CD14-positive monocyte (primary cell): ENCODE measurements around the gene RAD51D. TPM values are rescaled to one million over a fixed set of nuclear protein-coding genes. Genes with fewer than 3 reads are reported as not detected.

ENCODE experiments used
- DNase-seq, 3 donors: peaks; one replicate each; pipeline ENCODE4 v3.0.0-alpha.2; 2011 to 2022
- H2AFZ ChIP-seq: 2 replicates; pipeline ENCODE4 v1.6.0; 2012; ENCODE audit warnings: mild to moderate bottlenecking, low read depth, low read length, inconsistent platforms; ENCODE audit not compliant: insufficient read depth, poor library complexity, severe bottlenecking
- H3K27ac ChIP-seq, 2 donors: 1 replicate in 1 of 2; 2 replicates in 1 of 2; pipeline ENCODE4 v1.5.1; 2012 to 2013; ENCODE audit warnings: low read length in 2 of 2, control low read depth in 1 of 2, inconsistent platforms in 1 of 2, low read depth in 1 of 2, mild to moderate bottlenecking in 1 of 2
- H3K27me3 ChIP-seq, 2 donors: one replicate each; pipeline versions ENCODE4 v1.6.0 to v1.6.1; 2011 to 2013; ENCODE audit warnings: low read length in 2 of 2; ENCODE audit not compliant: control insufficient read depth in 2 of 2, insufficient read depth in 2 of 2
- H3K36me3 ChIP-seq, 2 donors: replicated peaks in 1 of 2; 1 replicate in 1 of 2; 2 replicates in 1 of 2; pipeline versions ENCODE4 v1.5.1 to v1.6.1; 2012 to 2013; ENCODE audit warnings: low read length in 2 of 2, control low read depth in 1 of 2, inconsistent platforms in 1 of 2, mild to moderate bottlenecking in 1 of 2; ENCODE audit not compliant: insufficient read depth in 2 of 2, control insufficient read depth in 1 of 2
- H3K4me1 ChIP-seq, 2 donors: 1 replicate in 1 of 2; 2 replicates in 1 of 2; pipeline versions ENCODE4 v1.5.1 to v1.6.1; 2012 to 2013; ENCODE audit warnings: low read length in 2 of 2, control low read depth in 1 of 2, inconsistent platforms in 1 of 2, mild to moderate bottlenecking in 1 of 2, moderate library complexity in 1 of 2; ENCODE audit not compliant: insufficient read depth in 2 of 2, control insufficient read depth in 1 of 2
- H3K4me2 ChIP-seq: replicated peaks from 2 replicates; pipeline ENCODE3; 2012; ENCODE audit warnings: low read length, moderate library complexity, mild to moderate bottlenecking; ENCODE audit not compliant: poor library complexity, severe bottlenecking; ENCODE audit errors: extremely low read depth
- H3K4me3 ChIP-seq, 3 experiments: fragments of 200-600 bp in 1 of 3; sonication (generic) in 1 of 3; replicated peaks in 1 of 3; 1 replicate in 2 of 3; 2 replicates in 1 of 3; pipeline ENCODE4 v1.5.1; 2011 to 2013; ENCODE audit warnings: low read length in 3 of 3, mild to moderate bottlenecking in 3 of 3, control low read depth in 2 of 3, low read depth in 2 of 3, inconsistent platforms in 1 of 3, moderate library complexity in 1 of 3
- H3K79me2 ChIP-seq: 2 replicates; pipeline ENCODE4 v1.6.0; 2012; ENCODE audit warnings: mild to moderate bottlenecking, control low read depth, inconsistent platforms, low read length, moderate library complexity; ENCODE audit not compliant: insufficient read depth
- H3K9ac ChIP-seq: 2 replicates; pipeline ENCODE4 v1.6.0; 2017; ENCODE audit warnings: low read length, mild to moderate bottlenecking; ENCODE audit not compliant: insufficient read depth, poor library complexity, severe bottlenecking
- H3K9me3 ChIP-seq, 2 donors: replicated peaks in 1 of 2; 1 replicate in 1 of 2; 2 replicates in 1 of 2; pipeline versions ENCODE4 v1.5.1 to v1.6.1; 2012 to 2013; ENCODE audit warnings: low read length in 2 of 2, control low read depth in 1 of 2; ENCODE audit not compliant: control insufficient read depth in 1 of 2, insufficient read depth in 1 of 2
- H4K20me1 ChIP-seq: 2 replicates; pipeline ENCODE4 v1.6.0; 2012; ENCODE audit warnings: mild to moderate bottlenecking, low read length, control low read depth, moderate library complexity; ENCODE audit not compliant: insufficient read depth
- H3K27ac Mint-ChIP-seq, 7 donors: one replicate each; pipeline ENCODE4 v1.8.0; 2020; ENCODE audit warnings: mild to moderate bottlenecking in 7 of 7, mixed read lengths in 7 of 7, moderate library complexity in 6 of 7, inconsistent platforms in 2 of 7
- H3K27me3 Mint-ChIP-seq, 3 donors: one replicate each; pipeline ENCODE4 v1.8.0; 2021 to 2022; ENCODE audit warnings: low read depth in 3 of 3, mild to moderate bottlenecking in 3 of 3, mixed read lengths in 3 of 3, moderate library complexity in 3 of 3, inconsistent platforms in 1 of 3
- H3K36me3 Mint-ChIP-seq, 2 donors: one replicate each; pipeline ENCODE4 v1.8.0; 2020; ENCODE audit warnings: mixed read lengths in 2 of 2, inconsistent platforms in 1 of 2, mild to moderate bottlenecking in 1 of 2
- H3K4me1 Mint-ChIP-seq: one replicate; pipeline ENCODE4 v1.8.0; 2020; ENCODE audit warnings: mild to moderate bottlenecking, mixed read lengths
- H3K4me3 Mint-ChIP-seq, 2 donors: one replicate each; pipeline ENCODE4 v1.8.0; 2020; ENCODE audit warnings: mild to moderate bottlenecking in 2 of 2, mixed read lengths in 2 of 2, moderate library complexity in 1 of 2
- H3K9me3 Mint-ChIP-seq, 7 donors: one replicate each; pipeline ENCODE4 v1.8.0; 2020 to 2022; ENCODE audit warnings: mixed read lengths in 7 of 7, mild to moderate bottlenecking in 6 of 7, moderate library complexity in 6 of 7, inconsistent platforms in 2 of 7
- CTCF ChIP-seq: fragments of 200-600 bp; IDR thresholded peaks from one replicate; pipeline ENCODE4 v1.8.0; 2022; ENCODE audit warnings: antibody characterized with exemption, mild to moderate bottlenecking
- WGBS: methylation state at CpG from one replicate; pipeline ENCODE4 v1.1.5; 2013; ENCODE audit warnings: missing lambda C conversion rate; ENCODE audit not compliant: insufficient coverage; 5-methylcytosine and 5-hydroxymethylcytosine counted together
- intact Hi-C, 2 donors: fragments of 100-400 bp; cut with micrococcal nuclease; formaldehyde crosslinking; loops; one replicate each; pipeline versions ENCODE4 v1.15.0 to v1.15.1; 2023
- polyA plus RNA-seq, 3 donors: library from polyadenylated mRNA; depleted of rRNA in 1 of 3; unstranded in 2 of 3; stranded (reverse) in 1 of 3; fragments of 300-500 nt in 2 of 3; fragments of >200 nt in 1 of 3; fragmentation: Illumina TruSeq in 2 of 3; gene quantifications; 1 replicate in 2 of 3; 2 replicates in 1 of 3; pipeline ENCODE4 v1.2.3, GENCODE V29; 2012 to 2021

Gene RAD51D
- polyA plus RNA-seq, 3 donors, result 4.4 to 6.9 (median 5.8) TPM

DNA sequence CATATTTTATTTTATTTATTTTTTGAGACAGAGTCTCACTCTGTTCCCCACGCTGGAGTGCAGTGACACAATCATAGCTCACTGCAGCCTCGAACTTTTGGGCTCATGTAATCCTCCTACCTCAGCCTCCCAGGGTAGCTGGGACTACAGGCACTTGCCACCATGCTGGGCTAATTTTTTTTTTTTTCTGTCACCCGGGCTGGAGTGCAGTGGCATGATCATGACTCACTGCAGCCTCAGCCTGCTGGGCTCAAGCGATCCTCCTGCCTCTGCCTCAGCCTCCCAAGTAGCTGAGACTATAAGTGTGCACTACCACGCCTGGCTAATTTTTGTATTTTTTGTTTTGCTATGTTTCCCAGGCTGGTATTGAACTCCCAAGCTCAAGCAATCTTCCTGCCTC, 45.1 kb upstream of the RAD51D start:
- Histone ChIP-seq H3K9me3 (no peaks in the 10 kb centered on the region), H4K20me1 (no peaks in the 10 kb centered on the region), H2AFZ (no peak overlapping the region), H3K4me1 (peaks cover 4 to 8% of the 10 kb centered on the region in 2 donors), H3K9ac (no peak overlapping the region), H3K27ac (no peak overlapping the region), H3K27me3 (no peaks in the 10 kb centered on the region), H3K4me3 (no peak overlapping the region), H3K36me3 (no peaks in the 10 kb centered on the region), H3K79me2 (no peaks in the 10 kb centered on the region), H3K4me2 (no peak overlapping the region)
- 82% methylated on average over 5 of the region's 5 CpGs for WGBS
- no peaks in the 10 kb centered on the region for H3K36me3 Mint-ChIP-seq
- H3K27me3 Mint-ChIP-seq, result peaks cover 5 to 7% (median 6%) of the 10 kb centered on the region in 3 donors
- intact Hi-C loops, result loop anchor here in 1 of 2 donors (10.0 kb wide), 1 partner anchor 580 kb away; no protein-coding TSS in a partner anchor
- no peak for DNase-seq
- TF ChIP-seq CTCF, result no peak
- H3K4me3 Mint-ChIP-seq, result no peak overlapping the region
- no peak overlapping the region for H3K27ac Mint-ChIP-seq
- H3K4me1 Mint-ChIP-seq, result peaks cover 13% of the 10 kb centered on the region
- H3K9me3 Mint-ChIP-seq, result peaks cover 0 to 2% (median 0%) of the 10 kb centered on the region in 7 donors

DNA sequence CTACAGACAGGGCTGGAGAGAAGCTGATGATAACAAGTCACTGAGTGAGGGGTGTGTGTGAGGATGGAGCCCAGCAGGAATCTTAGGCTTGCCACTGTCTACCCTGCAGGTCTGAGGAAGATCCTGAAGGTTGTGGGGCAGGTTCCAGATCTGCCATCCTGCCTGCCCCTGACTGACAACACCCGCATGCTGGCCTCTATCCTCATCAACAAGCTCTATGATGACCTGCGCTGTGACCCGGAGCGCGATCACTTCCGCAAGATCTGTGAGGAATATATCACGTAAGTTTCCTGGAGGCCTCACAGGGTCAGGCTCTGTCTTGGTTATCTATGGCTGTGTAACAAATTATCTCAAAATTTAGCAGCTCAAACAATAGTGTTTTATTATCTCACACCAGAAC, 44.2 kb upstream of the RAD51D start:
- no peaks in the 10 kb centered on the region for H3K79me2 ChIP-seq
- intact Hi-C loops, result loop anchor here in 1 of 2 donors (10.0 kb wide), 1 partner anchor 581 kb away; no protein-coding TSS in a partner anchor
- no peaks in the 10 kb centered on the region for H3K27me3 ChIP-seq
- H2AFZ ChIP-seq, result no peak overlapping the region
- TF ChIP-seq CTCF, result no peak
- no CpG with 5 or more reads among the region's 7 CpGs for WGBS
- no peak overlapping the region for H3K27ac ChIP-seq
- Mint-ChIP-seq H3K27ac (no peak overlapping the region), H3K36me3 (no peaks in the 10 kb centered on the region), H3K4me1 (peaks cover 13% of the 10 kb centered on the region), H3K4me3 (no peak overlapping the region), H3K9me3 (peaks cover 0 to 2% (median 0%) of the 10 kb centered on the region in 7 donors), H3K27me3 (peaks cover 5 to 7% (median 5%) of the 10 kb centered on the region in 3 donors)
- no peaks in the 10 kb centered on the region for H3K9me3 ChIP-seq
- no peak overlapping the region for H3K9ac ChIP-seq
- no peak overlapping the region for H3K4me3 ChIP-seq
- no peak for DNase-seq
- H3K36me3 ChIP-seq, result no peaks in the 10 kb centered on the region
- H4K20me1 ChIP-seq, result no peaks in the 10 kb centered on the region
- no peak overlapping the region for H3K4me2 ChIP-seq
- peaks cover 4 to 8% of the 10 kb centered on the region in 2 donors for H3K4me1 ChIP-seq
